HL-60/S4 treated with phorbol 12-myristate 13-acetate at 8.2 ng/mL for 4 days and 3 days (cell line): ENCODE measurements around the gene TSHZ1.

ENCODE experiments used
- in situ Hi-C: fragments of 300-500 bp; cut with MboI; formaldehyde crosslinking; loops from 2 replicates; pipeline ENCODE4 v1.15.0; 2022; ENCODE audit warnings: low sequenced_read_pairs

Gene TSHZ1

DNA sequence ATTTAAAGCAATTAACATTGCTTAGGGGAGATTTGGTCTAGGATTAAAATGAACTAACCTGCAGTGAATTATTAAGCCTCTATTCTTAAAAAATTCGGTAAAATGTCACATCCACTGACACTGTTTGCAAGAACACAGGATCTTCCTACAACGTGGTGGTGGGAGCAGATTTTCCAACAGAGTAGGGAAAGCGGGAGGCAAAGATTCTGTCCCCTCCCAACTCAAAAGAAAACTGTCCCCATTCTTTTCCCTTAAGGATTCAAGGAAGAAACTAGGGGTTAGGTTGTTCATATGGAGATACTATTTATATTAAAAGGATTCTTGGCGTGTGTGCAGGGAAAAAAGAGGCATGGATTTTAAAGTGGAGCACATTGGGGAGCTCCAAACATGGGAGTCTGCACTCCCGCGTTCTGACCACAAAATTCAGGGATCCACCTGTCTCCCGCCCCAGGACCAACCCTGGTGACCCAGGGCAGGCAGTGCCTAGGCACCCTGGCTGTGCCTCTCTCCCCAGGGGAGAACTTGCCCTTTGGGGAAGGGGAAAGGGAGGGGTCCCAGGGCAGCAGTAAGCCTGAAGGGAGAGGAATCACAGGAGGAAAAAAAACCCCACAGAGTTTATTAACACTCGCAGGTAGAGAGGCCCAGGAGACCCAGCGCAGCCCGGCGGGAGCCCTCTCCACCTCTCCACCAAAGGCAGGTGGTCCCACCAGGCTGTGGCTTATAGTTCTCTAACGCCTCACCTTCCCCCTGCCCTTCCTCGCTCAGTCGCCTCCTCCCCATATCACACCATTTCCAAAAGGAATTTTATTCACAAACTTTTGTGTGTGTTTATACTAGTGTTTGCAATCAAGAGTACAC is 3.9 kb upstream of the TSHZ1 start:
- in situ Hi-C loops: no loop called here

DNA sequence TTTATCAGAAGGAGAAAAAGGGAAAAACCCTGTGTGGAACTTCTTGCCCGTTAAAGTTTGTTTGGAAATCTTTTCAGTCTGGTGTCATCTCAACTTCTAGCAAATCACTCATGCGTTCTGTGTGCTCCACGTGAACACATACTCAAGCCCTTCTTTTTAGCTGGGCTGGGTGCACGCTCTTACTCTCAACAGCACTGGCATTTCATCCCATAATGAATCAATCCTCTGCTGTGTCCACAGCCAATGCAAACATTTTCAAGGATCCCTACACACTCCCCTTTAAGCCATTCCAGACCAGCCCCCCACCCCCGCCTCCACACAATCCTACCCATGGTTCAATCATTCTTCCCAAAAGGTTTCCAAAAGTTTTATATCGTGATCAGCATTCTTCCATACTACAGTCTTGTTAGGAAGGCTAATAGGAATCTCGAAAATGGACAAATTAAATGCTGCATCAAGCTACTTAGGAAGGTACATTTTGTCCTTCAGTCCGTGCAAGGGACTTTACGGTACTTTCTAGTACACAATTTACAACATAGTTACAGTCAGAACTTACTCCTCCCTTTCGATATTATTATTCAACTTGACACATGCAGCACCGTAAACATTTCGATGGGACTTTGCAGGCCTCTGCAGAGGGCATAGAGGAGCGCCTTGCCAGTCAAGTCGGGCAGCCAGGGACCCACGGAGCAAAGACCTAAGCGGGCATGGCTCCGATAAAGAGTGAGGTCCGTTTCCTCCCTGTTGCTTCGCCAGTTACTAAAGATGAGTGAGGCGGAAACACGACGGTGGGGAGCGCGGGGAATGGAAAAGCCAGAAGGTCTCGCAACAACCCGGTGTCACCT is 3.1 kb upstream of the TSHZ1 start:
- in situ Hi-C loops: no loop called here

DNA sequence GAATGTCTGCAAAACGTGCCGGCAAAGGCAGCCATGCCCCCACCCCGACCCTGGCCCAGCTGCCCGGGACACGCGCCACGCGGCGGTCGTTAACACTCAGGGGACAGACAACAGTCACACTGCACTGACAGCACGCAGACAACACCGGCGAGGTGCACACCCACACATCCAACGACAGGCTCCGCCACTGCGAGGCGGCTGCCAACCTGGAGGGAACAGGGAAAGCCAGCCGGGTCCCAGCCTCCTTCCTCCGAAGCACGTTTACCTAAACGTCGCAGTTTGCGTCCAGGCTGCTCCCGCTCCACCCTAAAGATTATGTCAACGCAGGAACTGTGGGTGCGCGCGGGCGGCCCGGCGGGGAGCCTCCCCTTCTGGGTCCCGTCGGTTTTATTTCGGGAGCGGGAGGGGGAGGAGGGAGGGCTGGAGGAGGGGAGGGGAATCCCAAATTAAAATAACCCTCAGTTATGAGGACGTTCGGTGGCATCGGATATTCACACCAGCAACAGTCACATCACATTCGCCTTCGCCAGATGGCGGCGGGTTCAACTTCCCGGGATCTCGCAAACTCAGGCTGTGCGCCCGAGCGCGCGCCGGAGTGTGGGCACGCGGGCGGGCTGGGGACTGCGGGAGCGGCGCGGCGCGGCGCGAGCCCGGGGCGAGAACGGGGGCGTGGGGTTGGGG is 2.3 kb upstream of the TSHZ1 start:
- in situ Hi-C loops: no loop called here

DNA sequence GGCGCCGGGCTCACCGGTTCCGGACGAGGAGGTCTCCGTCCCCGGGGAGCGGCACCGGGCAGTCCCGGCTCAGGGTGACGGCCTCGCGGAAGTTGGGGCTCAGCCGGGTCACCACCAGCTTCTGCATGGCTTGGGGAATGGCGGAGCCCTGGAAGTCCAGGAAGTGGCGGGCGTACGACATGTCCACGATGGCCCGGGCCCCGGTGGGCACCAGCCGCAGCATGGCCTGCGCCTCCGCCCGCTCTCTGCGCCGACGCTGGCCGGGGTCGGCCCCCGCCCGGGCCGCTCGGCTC is 1.8 kb upstream of the TSHZ1 start:
- in situ Hi-C loops: no loop called here

DNA sequence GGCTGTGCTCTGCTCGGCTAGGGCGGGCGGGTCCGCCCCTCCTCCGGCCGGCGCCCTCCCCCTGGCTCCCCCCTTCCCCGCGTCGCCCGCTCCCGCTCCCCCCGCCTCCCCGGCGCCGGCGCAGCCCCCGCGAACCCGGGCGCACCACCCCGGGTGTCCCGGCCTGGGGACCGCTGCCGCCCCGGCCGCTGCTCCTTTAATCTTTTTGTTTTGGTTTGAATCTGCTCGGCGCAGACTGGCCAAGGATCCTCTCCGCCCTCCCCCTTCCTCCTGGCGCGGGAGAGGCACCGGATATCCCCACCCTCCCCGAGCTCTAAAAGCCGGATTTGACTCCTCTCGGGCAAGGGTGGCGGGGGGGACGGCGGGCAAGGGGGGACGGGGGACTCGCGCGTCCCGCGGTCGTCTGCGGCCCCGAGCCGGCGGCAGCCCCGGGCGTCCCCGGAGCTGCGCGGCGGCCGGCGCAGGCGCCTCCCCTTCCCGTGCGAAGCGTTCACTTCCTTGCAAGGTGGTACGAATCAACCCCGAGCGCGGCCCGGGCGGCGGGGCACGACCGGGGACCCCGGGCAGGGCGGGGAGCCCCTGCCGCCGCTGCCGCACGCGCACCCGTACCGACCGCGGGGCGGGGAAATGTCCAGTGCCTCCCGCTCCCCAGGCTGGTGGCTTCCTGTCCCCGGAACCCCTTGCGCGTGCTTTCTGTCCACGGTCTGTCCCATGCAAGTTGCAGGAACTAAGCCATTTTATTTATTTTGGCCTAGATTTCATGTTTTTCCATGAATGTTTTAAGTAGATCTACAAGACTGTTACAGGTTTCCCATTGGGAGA is 1.3 kb upstream of the TSHZ1 start, which contains the start of gene PTGR3:
PTGR3 (minus strand) TSS at position 11 of the 822 bp plus-strand sequence. CDS start 81 bp downstream, outside the sequence.
- in situ Hi-C loops: no loop called here

DNA sequence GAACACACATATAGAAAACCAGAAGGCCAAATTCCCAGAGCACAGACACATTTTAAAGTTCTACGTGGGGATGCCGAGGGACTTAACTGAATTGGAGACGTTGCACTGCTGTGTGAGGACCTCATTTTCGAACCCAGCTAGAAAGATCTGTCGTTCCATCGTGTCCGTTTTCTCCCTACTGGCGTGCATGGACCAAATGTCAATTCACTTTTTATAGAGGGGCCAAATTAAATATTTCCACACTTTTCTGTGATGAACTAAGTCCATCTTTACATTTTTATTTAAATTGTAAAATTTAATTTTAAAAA is 692 bp upstream of the TSHZ1 start:
- in situ Hi-C loops: no loop called here

DNA sequence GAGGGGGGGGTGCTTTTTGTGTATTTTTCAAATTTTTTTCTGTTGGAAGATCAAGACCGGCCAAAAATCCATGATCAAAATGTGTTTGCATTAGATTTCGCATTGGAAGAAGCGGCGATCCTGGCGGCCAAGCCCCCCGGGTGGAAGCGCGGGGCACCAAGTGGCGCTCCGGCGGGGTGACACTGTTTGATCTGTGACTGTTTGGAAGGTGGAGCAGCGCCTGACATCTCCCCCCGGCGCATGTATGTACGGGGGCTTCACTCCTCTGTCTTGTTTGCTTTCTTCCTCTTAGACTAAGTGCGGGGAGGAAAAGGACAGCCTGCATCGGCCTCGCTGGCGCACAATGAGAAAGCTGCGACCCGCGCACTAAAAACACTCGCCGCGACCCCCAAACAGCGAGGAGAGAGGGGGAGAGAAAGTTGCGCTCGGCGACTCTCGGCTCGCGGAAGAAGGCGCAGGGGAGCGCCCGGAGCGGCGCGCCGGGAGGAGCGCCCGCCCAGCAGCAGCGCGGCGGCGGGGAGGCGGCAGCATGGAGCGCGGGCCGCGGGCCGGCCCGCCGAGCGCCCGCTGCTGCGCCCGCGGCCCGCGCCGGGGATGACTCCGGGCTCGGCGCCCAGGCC is 515 bp downstream of the TSHZ1 start:
- in situ Hi-C loops: no loop called here

DNA sequence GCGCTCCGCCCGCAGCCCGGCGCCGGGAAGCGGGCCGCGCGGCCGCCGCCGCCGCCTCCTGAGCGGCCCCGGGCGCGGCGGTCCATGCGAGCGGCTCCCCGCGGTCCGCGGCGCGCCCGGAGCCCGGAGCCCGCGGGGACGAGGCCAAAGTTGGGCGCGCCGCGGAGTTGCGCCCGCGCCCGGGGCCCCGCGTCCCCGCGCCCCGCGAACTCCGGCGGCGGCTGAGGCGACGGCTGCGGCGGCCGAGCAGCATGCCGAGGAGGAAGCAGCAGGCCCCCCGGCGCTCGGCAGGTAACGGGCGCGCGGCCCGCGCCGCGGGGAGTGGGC is 992 bp downstream of the TSHZ1 start:
- in situ Hi-C loops: no loop called here

DNA sequence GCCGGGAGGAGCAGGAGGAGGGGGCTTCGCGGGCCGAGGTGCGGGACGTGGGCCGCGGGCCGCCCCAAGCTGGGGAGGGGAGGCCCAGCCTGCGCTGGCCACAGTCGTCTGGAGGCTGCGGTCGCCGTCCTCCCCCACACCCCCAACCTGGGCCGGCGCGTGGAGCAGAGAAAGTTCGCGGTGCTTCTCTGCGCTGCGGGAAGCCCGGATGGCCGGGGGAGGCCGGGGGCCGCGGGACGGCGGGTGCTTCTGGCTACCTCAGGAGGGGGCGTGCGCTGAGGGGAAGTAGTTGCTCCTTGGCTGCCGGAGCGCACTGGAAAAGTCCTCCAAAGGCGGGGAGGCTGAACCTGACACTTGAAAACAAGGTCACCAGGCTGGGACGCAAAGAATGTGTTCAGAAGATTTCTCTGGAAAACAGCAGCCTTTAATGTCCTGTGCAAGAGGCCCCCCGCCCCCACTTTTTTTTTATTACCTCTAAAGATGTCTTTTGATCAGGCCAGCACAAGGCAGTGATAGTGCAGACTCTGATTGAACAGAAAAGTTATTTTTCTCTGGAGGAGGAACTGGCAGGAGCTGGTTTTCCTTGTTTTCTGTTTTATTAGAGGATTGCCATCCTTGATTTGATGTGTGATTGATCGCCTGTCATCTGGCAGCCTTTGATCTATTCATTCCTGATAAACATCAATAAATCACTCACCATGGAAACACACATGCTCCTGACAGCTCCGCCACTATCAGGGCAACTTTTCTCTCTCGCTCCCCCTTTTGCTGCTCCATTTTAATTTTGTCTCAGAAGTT is 1.6 kb downstream of the TSHZ1 start:
- in situ Hi-C loops: no loop called here

DNA sequence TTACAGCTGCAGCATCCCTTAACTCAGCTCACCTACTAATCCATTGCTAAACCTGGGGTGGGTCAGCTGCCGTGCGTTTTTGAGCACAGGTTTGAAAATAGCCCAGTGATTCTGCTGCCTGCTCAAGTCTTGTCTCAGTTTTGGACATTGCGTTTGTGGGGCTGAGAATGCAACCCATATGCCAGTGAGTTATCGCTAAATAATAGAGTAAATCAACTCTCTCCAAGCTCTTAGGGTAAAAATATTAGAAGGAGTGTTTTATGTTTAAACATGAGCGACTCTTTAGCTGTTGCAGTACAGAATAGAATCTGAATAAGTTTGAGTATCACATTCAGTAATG is 2.1 kb downstream of the TSHZ1 start:
- in situ Hi-C loops: no loop called here

DNA sequence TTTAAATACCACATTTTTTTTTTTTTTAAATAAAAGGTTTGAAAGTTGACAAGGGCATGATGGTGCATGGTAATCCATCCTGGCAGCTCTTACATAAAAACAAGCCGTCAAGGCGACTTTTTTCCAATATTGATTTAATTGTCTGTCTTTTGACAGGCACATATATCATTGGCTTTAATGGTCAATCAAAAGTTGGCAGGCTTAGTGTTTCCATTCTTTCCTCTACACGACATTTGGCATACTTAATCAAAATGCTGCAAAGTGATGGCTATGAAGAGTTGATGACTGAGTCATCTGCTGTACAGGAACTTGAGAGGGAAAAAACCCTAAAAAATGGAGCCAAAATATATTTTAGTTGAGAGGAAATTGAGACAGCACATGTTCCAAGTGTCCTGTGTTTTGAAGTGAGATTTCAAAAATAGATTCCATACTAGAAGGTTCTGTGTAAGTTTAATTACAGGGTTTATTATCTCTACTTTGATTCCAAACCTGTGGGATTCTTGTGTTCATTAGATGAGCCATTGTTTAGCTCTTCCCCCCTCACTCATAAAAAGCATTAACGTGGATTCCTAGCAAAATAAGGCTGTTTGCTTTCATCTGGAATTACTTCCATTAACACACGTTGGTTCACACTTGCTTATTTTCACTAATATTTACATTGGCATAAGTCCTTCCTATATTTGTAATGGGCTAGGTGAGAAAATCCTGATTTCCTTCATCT is 3.2 kb downstream of the TSHZ1 start:
- in situ Hi-C loops: no loop called here

DNA sequence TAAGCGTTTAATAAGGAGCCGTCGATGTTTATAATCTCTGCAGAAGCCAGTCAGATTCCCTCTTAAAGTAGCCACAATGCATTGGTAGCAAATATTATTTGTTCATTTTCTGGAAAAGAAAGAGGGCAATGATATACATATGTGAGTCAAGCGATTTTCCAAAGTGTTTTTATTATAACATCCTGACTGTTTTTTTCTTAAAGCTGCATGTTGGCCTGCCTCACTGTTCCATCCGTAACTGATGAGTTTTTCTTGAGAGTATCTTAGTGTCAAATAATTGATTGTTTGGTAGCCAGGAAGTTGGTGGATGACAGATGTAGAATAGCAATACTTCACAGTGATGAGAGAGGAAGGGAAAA is 3.7 kb downstream of the TSHZ1 start:
- in situ Hi-C loops: no loop called here

DNA sequence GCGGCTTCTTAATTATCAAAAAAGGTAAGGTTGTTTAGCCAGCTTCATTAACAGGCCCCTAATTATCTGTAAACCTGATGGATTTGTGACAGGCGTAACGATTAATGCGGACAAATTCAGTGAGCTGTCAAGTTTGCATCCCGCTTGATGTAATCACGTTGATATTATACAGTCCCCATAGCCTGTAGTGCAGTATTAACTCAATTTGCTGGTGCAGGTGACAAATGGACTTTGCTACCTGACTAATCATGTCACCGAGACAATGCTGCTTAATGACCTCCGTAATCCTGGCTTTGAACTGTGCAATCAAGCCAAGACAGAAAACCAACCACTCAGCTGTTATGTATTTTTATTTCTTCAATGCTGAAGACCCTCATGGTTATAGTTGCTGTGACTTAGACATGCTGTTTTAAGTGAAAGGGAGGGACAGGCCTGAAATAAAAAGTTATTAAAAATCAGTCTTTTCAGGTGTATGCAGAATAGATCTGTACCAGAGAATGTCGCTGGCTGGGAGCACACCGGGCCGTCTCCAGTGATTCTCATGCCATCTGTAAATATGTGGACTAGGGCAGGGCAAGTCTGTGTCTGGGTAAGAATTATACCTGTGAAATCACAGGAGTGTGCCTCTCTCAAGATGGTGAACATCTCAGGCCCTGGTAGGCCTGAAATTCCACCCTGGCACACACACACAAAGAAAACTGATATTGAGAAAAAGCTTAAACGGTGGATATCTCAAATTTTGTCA is 4.3 kb downstream of the TSHZ1 start:
- in situ Hi-C loops: no loop called here

DNA sequence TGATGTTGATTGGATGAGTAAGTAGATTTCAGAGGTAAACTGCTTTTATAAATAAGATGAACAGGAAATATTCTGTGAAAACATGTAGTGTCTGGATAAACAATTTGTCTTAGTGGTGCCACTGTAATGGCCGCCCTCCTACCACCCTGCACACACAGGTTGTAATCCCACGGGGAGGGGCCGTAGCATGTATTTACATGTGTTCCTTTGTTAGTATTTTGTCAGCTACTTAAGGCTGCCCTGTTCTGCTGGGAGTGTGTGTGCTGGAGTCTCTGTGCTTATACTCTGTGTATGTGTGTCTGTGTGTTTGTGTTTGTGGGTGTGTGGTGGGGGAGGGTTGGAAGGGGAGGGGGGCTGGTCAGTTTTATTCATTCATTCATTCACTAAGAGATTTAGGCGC is 5.1 kb downstream of the TSHZ1 start:
- in situ Hi-C loops: no loop called here

DNA sequence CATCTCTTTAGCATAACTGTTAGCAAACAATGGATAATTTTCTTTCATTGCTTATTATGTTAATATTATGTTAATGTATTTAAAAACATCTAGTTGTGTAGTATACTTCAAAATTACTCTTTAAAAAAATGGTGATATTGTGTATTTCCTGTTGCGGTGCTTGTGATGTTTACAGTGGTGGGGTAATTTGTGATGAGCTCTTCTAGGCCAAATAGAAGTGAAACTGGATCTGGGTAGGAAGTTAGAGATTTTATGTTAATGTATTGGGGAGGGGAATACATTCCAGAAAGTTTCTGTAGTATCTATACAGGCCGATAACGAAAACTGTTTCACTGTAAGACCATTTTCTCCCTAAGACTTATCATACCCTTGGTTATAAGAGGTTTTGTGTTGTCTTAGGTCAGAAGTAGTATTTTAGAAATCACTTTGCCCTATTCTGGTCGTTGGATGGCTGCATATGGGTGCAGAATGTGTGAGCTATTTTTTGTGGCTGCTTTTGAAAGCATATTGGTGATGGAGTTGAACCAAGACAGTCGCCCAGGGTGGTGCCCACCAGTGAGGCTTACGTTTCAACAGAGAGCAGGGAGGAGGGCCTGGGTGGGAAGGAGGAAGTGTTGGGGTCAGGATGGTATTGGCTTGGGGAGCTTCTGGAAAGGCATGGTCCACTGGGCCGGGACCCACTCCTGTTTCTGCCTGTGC is 5.8 kb downstream of the TSHZ1 start:
- in situ Hi-C loops: no loop called here

DNA sequence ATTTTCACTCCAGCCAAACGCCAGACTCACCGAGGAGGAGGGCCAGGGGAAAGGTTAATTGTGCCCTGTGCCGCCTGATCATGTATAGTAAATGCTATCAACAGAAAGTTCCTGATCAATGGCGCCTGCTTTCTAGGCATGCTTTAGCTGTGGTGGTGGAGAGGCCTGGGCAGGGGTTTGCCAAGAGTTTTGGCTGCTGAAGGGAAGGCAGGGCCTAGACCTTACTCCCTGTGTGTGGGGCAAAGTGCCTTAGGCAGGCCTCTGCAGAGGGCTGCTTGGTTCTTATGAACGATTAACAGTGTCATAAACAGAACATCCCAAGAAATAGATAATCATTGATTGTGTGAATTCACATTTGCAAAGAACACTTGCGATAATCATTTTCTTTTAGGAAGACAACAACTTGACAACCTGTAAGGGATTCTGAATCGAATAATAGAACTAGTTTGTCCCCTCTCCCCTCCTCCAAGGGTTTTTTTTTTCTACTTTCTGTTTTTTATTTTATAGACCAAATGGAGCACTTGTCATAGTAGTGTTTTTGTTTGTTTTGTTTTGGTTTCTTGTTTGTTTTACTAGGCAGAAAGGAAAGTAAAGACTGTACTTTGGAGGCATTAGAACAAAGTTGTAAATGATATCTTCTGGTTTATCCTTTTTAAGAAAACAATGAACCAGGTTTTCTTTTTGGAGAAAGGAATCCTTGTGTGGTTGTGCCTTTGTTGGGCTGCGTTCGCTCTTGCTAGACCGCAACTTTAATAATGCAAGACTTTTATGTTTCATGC is 6.5 kb downstream of the TSHZ1 start:
- in situ Hi-C loops: no loop called here
